Measurements from ENCODE around the gene PMPCA.

The PMPCA gene

GRCh38 chr9:136430588-136431234, 20.3 kb downstream of the PMPCA start:
- H3K9me2 ChIP-seq (ENCODE audit: low read depth, low read length), result no peaks in the 10 kb centered on the region
- no peaks in the 10 kb centered on the region for H3K79me2 ChIP-seq (ENCODE audit: insufficient read depth, low read length)
- no peak overlapping the region for H3K4me3 ChIP-seq (ENCODE audit: low read depth, low read length, poor library complexity, severe bottlenecking)
- H3K4me1 ChIP-seq (ENCODE audit: insufficient read depth, low read length, severe bottlenecking), result no peaks in the 10 kb centered on the region
- no peaks in the 10 kb centered on the region for H3F3A ChIP-seq (ENCODE audit: insufficient read depth, low read length)
- H2AFZ ChIP-seq (ENCODE audit: low read length), result no peak overlapping the region
- H3K4me2 ChIP-seq (ENCODE audit: low read length), result no peak overlapping the region
- H3K9me3 ChIP-seq (ENCODE audit: low read length), result no peaks in the 10 kb centered on the region
- no peaks in the 10 kb centered on the region for H3K27me3 ChIP-seq (ENCODE audit: insufficient read depth, low read length)
- H3K9ac ChIP-seq (ENCODE audit: low read length), result no peak overlapping the region
- no peaks in the 10 kb centered on the region for H4K20me1 ChIP-seq (ENCODE audit: insufficient read depth, low read length)
- no peak overlapping the region for H3K27ac ChIP-seq (ENCODE audit: low read depth, low read length, poor library complexity, severe bottlenecking)
- H3K36me3 ChIP-seq (ENCODE audit: insufficient read depth, low read length), result peaks cover 13% of the 10 kb centered on the region
- no peak for TF ChIP-seq EZH2 (IDR thresholded peaks at IDR 0.05; ENCODE audit: borderline replicate concordance, low read length)
- TF ChIP-seq CTCF (IDR thresholded peaks at IDR 0.05; ENCODE audit: low read length), result no peak

GRCh38 chr9:136431782-136432350, 21.4 kb downstream of the PMPCA start:
- no peak overlapping the region for H3K27ac ChIP-seq (ENCODE audit: low read depth, low read length, poor library complexity, severe bottlenecking)
- H3F3A ChIP-seq (ENCODE audit: insufficient read depth, low read length), result no peaks in the 10 kb centered on the region
- H4K20me1 ChIP-seq (ENCODE audit: insufficient read depth, low read length), result no peaks in the 10 kb centered on the region
- H3K9ac ChIP-seq (ENCODE audit: low read length), result no peak overlapping the region
- no peak overlapping the region for H2AFZ ChIP-seq (ENCODE audit: low read length)
- no peaks in the 10 kb centered on the region for H3K9me3 ChIP-seq (ENCODE audit: low read length)
- H3K9me2 ChIP-seq (ENCODE audit: low read depth, low read length), result no peaks in the 10 kb centered on the region
- TF ChIP-seq EZH2 (IDR thresholded peaks at IDR 0.05; ENCODE audit: borderline replicate concordance, low read length) (no peak), CTCF (IDR thresholded peaks at IDR 0.05; ENCODE audit: low read length) (no peak)
- H3K4me3 ChIP-seq (ENCODE audit: low read depth, low read length, poor library complexity, severe bottlenecking), result no peak overlapping the region
- no peaks in the 10 kb centered on the region for H3K27me3 ChIP-seq (ENCODE audit: insufficient read depth, low read length)
- peaks cover 3% of the 10 kb centered on the region for H3K4me1 ChIP-seq (ENCODE audit: insufficient read depth, low read length, severe bottlenecking)
- no peak overlapping the region for H3K4me2 ChIP-seq (ENCODE audit: low read length)
- H3K79me2 ChIP-seq (ENCODE audit: insufficient read depth, low read length), result no peaks in the 10 kb centered on the region
- peaks cover 7% of the 10 kb centered on the region for H3K36me3 ChIP-seq (ENCODE audit: insufficient read depth, low read length)

- no peaks in the 10 kb centered on the region for H3K9me3 ChIP-seq (ENCODE audit: low read length)
- TF ChIP-seq EZH2 (IDR thresholded peaks at IDR 0.05; ENCODE audit: borderline replicate concordance, low read length) (no peak), CTCF (IDR thresholded peaks at IDR 0.05; ENCODE audit: low read length) (no peak)
Observed at GRCh38 chr9:136432591-136432990, 22.1 kb downstream of the PMPCA start.

More at GRCh38 chr9:136432591-136432990, 22.1 kb downstream of the PMPCA start:
- peaks cover 6% of the 10 kb centered on the region for H3K36me3 ChIP-seq (ENCODE audit: insufficient read depth, low read length)
- no peaks in the 10 kb centered on the region for H3K9me2 ChIP-seq (ENCODE audit: low read depth, low read length)
- H3K4me1 ChIP-seq (ENCODE audit: insufficient read depth, low read length, severe bottlenecking), result peaks cover 11% of the 10 kb centered on the region
- no peak overlapping the region for H3K4me3 ChIP-seq (ENCODE audit: low read depth, low read length, poor library complexity, severe bottlenecking)
- no peak overlapping the region for H3K4me2 ChIP-seq (ENCODE audit: low read length)
- H3K27ac ChIP-seq (ENCODE audit: low read depth, low read length, poor library complexity, severe bottlenecking), result no peak overlapping the region
- no peak overlapping the region for H3K9ac ChIP-seq (ENCODE audit: low read length)
- no peaks in the 10 kb centered on the region for H3K27me3 ChIP-seq (ENCODE audit: insufficient read depth, low read length)
- no peak overlapping the region for H2AFZ ChIP-seq (ENCODE audit: low read length)
- no peaks in the 10 kb centered on the region for H3F3A ChIP-seq (ENCODE audit: insufficient read depth, low read length)
- no peaks in the 10 kb centered on the region for H3K79me2 ChIP-seq (ENCODE audit: insufficient read depth, low read length)
- no peaks in the 10 kb centered on the region for H4K20me1 ChIP-seq (ENCODE audit: insufficient read depth, low read length)

Data from OCI-LY1 (cell line).